ENCODE data around the gene METTL9. TPM values are rescaled to one million over a fixed set of nuclear protein-coding genes. Genes with fewer than 3 reads are reported as not detected.

Gene METTL9
- total RNA-seq, 1 donor from 2014 or later = 91.9 TPM

DNA sequence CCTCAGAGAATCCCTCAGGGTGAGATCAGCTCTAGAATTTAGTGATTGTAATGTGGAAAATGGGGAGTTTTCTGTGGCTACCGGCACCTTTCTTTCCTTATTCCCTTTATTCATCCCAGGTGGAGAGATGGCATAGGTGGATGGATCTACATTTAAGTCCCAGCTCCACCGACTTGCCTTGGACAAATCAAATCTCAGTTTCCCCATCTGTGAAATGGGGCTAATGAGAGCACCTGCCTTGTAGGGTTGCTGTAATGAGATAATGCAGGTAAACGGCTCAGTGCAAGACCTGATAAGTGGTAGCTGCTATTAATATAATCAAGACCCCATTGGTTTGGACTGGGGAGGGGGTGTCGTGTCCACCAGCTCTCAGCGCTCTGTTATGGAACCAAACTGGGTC is 104.9 kb downstream of the METTL9 start:
- DNase-seq (ENCODE audit: extremely low spot score, unreplicated experiment) = no peak
- Mint-ChIP-seq H3K27me3 (ENCODE audit: unreplicated experiment) (peaks cover 15% of the 10 kb centered on the region), H3K4me1 (ENCODE audit: unreplicated experiment) (no peaks in the 10 kb centered on the region), H3K36me3 (ENCODE audit: unreplicated experiment) (no peaks in the 10 kb centered on the region), H3K27ac (ENCODE audit: unreplicated experiment) (no peak overlapping the region), H3K9me3 (ENCODE audit: unreplicated experiment) (no peaks in the 10 kb centered on the region), H3K4me3 (ENCODE audit: unreplicated experiment) (no peak overlapping the region)
- TF ChIP-seq, protein P1, sequence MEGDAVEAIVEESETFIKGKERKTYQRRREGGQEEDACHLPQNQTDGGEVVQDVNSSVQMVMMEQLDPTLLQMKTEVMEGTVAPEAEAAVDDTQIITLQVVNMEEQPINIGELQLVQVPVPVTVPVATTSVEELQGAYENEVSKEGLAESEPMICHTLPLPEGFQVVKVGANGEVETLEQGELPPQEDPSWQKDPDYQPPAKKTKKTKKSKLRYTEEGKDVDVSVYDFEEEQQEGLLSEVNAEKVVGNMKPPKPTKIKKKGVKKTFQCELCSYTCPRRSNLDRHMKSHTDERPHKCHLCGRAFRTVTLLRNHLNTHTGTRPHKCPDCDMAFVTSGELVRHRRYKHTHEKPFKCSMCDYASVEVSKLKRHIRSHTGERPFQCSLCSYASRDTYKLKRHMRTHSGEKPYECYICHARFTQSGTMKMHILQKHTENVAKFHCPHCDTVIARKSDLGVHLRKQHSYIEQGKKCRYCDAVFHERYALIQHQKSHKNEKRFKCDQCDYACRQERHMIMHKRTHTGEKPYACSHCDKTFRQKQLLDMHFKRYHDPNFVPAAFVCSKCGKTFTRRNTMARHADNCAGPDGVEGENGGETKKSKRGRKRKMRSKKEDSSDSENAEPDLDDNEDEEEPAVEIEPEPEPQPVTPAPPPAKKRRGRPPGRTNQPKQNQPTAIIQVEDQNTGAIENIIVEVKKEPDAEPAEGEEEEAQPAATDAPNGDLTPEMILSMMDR (IDR thresholded peaks at IDR 0.05) = no peak

DNA sequence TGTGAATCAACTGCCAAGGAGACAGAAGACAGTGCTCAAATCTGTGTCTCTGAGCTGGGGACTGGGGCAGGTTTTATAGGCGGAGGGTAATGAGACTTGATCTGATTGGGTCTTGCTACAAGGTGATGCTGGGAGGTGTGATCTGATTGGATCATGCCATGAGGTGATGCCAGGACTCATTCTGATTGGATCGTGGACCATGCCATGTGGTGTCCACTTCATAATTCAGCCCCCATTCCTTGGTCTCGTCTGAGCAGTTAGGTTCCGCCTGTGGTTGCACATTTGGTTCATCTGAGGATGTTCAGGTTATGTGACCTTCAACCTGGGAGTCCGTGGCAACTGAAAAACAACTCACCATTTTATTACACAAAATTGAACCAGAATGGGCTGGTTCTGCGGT is 105.4 kb downstream of the METTL9 start:
- TF ChIP-seq, protein P1 (IDR thresholded peaks at IDR 0.05) = no peak
- DNase-seq (ENCODE audit: extremely low spot score, unreplicated experiment) = no peak
- no peak overlapping the region for H3K27ac Mint-ChIP-seq (ENCODE audit: unreplicated experiment)
- H3K27me3 Mint-ChIP-seq (ENCODE audit: unreplicated experiment) = peaks cover 15% of the 10 kb centered on the region
- no peaks in the 10 kb centered on the region for H3K4me1 Mint-ChIP-seq (ENCODE audit: unreplicated experiment)
- no peaks in the 10 kb centered on the region for H3K9me3 Mint-ChIP-seq (ENCODE audit: unreplicated experiment)
- H3K36me3 Mint-ChIP-seq (ENCODE audit: unreplicated experiment) = no peaks in the 10 kb centered on the region
- H3K4me3 Mint-ChIP-seq (ENCODE audit: unreplicated experiment) = no peak overlapping the region

Other genes starting within 250 kb of the METTL9 start
- not detected in 2 replicates for gene IGSF6, start 53.0 kb downstream of the METTL9 start, total RNA-seq
- gene OTOA, start 64.4 kb downstream of the METTL9 start, total RNA-seq = 0.08 TPM in 1 of 2 replicates, not detected in the other

Measured in osteocyte (in vitro differentiated cells).